ENCODE measurements around the gene LRRK1. TPM values are rescaled to one million over a fixed set of nuclear protein-coding genes. Genes with fewer than 3 reads are reported as not detected.

The LRRK1 gene
- total RNA-seq, 1 donor from 2014 or later, result 3.0 TPM

DNA sequence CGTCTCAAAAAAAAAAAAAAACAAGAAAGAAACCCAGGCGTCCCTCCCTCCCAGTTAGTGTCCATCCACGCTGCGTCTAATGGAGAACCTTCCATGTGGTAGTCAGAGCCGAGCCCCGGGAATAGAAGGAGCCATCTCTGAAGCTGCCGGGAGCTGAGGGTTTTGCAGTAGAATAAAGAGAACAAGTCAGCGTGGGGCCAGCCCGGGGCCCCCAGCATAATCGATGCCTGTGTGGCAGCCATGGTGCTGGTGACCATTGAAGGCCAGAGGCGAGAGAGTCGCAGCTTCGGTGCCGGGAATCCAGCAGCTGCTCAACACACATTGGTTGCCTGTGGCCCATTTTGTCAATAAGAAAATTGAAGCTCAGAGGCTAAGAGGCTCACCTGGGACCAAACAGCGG, 181.0 kb downstream of the LRRK1 start:
- Histone ChIP-seq H3K4me1 (peaks cover 6% of the 10 kb centered on the region), H3K4me3 (no peak overlapping the region), H3K36me3 (no peaks in the 10 kb centered on the region), H3K27ac (replicated peaks) (no peak overlapping the region), H3K27me3 (ENCODE audit: low read depth) (no peaks in the 10 kb centered on the region), H3K9me3 (replicated peaks) (no peaks in the 10 kb centered on the region)
- intact Hi-C loops (cut with micrococcal nuclease), result no loop called here
- no peak for TF ChIP-seq CTCF (IDR thresholded peaks at IDR 0.05; ENCODE audit: borderline replicate concordance)
- DNase-seq, result no peak

DNA sequence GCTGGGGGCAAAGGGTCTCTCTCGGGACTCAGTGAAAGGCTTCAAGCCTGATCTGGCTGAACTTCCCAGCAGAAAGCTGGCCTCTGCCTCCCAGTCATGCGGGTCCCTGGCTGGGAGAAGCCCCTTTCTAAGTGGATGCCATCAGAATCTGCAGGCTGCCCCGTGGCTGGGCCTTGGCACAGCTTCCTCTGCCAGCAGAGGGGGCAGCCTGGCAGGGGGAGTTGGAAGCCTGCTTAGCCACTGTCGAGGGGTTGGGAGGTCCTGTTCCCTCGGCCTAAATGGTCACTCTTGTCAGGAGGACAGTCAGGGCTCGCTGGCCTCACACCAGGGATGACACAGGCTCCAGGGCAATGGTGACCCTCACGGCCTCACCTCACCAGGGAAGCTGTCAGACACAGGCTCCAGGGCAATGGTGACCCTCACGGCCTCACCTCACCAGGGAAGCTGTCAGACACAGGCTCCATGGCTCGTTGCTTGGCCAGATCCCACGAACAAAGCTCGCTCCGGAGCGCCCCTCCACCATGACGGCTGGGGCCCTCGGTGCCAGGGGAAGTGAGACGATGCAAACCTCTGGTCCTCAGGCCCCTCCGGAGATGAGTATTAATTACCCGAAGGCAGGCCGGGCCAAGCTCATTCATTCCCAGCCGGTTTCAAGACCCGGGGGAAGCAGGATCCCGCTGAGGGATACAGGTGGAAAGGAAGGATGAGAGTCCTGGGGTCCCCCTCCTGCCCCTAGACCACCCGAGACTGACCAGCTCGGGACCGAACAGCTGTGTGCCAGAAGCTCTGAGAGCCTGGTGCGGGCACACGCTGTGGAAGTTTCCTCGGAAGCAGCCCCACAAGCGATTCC, 181.7 kb downstream of the LRRK1 start:
- Histone ChIP-seq H3K9me3 (replicated peaks) (no peaks in the 10 kb centered on the region), H3K36me3 (no peaks in the 10 kb centered on the region), H3K4me3 (no peak overlapping the region), H3K4me1 (peaks cover 13% of the 10 kb centered on the region), H3K27ac (replicated peaks) (no peak overlapping the region), H3K27me3 (ENCODE audit: low read depth) (no peaks in the 10 kb centered on the region)
- intact Hi-C loops (cut with micrococcal nuclease), result no loop called here
- no peak for DNase-seq
- TF ChIP-seq CTCF (IDR thresholded peaks at IDR 0.05; ENCODE audit: borderline replicate concordance), result no peak

- Histone ChIP-seq H3K4me1 (peaks cover 15% of the 10 kb centered on the region), H3K9me3 (replicated peaks) (no peaks in the 10 kb centered on the region), H3K27ac (replicated peaks) (no peak overlapping the region), H3K4me3 (no peak overlapping the region), H3K36me3 (no peaks in the 10 kb centered on the region), H3K27me3 (ENCODE audit: low read depth) (no peaks in the 10 kb centered on the region)
- DNase-seq, result no peak
- no peak for TF ChIP-seq CTCF (IDR thresholded peaks at IDR 0.05; ENCODE audit: borderline replicate concordance)
- intact Hi-C loops (cut with micrococcal nuclease), result no loop called here
Measured at GRCh38 chr15:101101676-101102075, 182.5 kb downstream of the LRRK1 start.

DNA sequence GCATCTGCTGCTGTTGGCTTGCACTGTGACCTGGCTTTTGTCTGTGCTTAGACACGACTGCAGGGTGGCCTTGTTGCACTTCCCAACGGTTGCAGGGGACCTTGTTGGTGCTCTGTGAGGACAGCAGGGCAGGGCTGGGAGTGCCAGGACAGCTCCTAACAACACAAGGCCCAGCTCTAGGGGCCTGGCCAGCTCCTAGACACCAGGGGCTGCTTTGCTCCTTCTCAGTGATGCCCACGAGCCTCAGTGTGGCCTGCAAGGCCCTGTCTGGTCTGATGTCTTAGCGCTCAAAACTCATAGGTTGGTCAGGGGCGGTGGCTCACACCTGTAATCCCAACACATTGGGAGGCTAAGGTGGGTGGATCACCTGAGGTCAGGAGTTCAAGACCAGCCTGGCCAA, 183.6 kb downstream of the LRRK1 start:
- DNase-seq, result no peak
- TF ChIP-seq CTCF (IDR thresholded peaks at IDR 0.05; ENCODE audit: borderline replicate concordance), result no peak
- H3K27ac ChIP-seq (replicated peaks), result no peak overlapping the region
- no peak overlapping the region for H3K4me3 ChIP-seq
- H3K4me1 ChIP-seq, result peaks cover 15% of the 10 kb centered on the region
- no peaks in the 10 kb centered on the region for H3K36me3 ChIP-seq
- intact Hi-C loops (cut with micrococcal nuclease), result no loop called here
- H3K27me3 ChIP-seq (ENCODE audit: low read depth), result no peaks in the 10 kb centered on the region
- no peaks in the 10 kb centered on the region for H3K9me3 ChIP-seq (replicated peaks)

DNA sequence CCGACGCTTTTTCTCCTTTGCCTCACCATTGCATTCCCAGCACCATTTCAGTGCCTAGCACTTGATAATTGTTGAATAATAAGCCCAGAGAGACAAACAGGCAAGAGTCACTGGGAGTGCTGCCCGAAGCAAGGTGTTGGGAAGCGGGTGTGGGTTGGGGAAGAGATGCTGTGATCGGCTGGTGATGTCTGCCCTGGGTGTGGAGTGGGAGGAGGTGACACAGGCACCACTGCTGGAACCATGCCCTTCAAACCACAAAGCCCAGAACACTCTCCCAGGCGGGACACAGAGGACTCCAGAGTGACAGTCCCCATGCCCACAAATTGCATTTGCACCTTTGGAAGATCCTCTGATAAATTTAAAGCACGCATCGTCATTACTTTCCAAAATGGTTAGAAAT, 184.4 kb downstream of the LRRK1 start:
- H3K36me3 ChIP-seq, result no peaks in the 10 kb centered on the region
- no peak overlapping the region for H3K4me3 ChIP-seq
- DNase-seq, result no peak
- no peaks in the 10 kb centered on the region for H3K27me3 ChIP-seq (ENCODE audit: low read depth)
- H3K27ac ChIP-seq (replicated peaks), result no peak overlapping the region
- H3K4me1 ChIP-seq, result peaks cover 15% of the 10 kb centered on the region
- no peaks in the 10 kb centered on the region for H3K9me3 ChIP-seq (replicated peaks)
- intact Hi-C loops (cut with micrococcal nuclease), result no loop called here
- TF ChIP-seq CTCF (IDR thresholded peaks at IDR 0.05; ENCODE audit: borderline replicate concordance), result no peak
